Measurements from ENCODE around the gene COL23A1.

The COL23A1 gene

DNA sequence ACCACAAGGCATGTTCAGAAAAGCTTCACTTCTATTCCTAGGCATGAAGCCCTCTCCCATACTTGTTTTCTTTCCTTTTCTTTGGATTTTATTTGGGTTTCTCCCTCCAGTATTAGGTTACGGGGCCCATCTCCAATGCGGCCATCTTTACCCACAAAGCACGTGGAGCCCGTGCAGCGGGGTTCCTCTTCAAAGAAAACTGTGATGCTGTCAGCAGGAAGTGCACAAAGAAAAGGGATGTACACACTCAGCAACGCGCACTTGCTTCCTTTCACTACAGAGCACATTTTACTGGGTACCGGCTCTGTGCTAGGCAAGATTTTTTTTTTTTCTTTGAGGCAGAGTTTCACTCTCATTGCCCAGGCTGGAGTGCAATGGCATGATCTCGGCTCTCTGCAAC is 106.6 kb downstream of the COL23A1 start:
- peaks cover 2% of the 10 kb centered on the region for H3K27me3 Mint-ChIP-seq (ENCODE audit: low read depth, poor library complexity)
- peaks cover 35% of the 10 kb centered on the region for H3K4me1 Mint-ChIP-seq

DNA sequence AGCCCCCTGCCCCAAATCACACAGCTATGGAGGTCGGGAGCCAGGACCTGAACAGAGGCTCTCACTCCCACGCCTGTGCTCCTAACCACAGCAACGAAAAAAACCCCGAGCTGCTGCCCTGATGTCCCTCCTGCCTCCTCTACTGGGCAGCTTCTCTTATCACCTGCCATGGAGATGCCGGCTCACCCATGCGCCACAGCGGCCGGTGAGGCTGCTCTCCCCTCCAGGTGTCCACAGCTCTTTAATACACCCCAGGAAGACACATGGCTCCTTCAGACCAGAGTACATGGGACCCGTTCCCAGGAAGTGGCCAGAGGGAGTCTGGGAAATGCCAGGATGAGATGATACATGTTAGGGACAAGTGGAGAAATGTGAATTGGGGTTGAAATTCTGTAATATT is 110.9 kb downstream of the COL23A1 start:
- no peak overlapping the region for H3K4me3 Mint-ChIP-seq
- TF ChIP-seq, protein P1, sequence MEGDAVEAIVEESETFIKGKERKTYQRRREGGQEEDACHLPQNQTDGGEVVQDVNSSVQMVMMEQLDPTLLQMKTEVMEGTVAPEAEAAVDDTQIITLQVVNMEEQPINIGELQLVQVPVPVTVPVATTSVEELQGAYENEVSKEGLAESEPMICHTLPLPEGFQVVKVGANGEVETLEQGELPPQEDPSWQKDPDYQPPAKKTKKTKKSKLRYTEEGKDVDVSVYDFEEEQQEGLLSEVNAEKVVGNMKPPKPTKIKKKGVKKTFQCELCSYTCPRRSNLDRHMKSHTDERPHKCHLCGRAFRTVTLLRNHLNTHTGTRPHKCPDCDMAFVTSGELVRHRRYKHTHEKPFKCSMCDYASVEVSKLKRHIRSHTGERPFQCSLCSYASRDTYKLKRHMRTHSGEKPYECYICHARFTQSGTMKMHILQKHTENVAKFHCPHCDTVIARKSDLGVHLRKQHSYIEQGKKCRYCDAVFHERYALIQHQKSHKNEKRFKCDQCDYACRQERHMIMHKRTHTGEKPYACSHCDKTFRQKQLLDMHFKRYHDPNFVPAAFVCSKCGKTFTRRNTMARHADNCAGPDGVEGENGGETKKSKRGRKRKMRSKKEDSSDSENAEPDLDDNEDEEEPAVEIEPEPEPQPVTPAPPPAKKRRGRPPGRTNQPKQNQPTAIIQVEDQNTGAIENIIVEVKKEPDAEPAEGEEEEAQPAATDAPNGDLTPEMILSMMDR (IDR thresholded peaks at IDR 0.05) = no peak
- H3K9me3 Mint-ChIP-seq = peaks cover 19% of the 10 kb centered on the region
- peaks cover 24% of the 10 kb centered on the region for H3K4me1 Mint-ChIP-seq
- no peak overlapping the region for H3K27ac Mint-ChIP-seq
- no peak for DNase-seq
- H3K36me3 Mint-ChIP-seq (ENCODE audit: low read depth) = peaks cover 14% of the 10 kb centered on the region
- H3K27me3 Mint-ChIP-seq (ENCODE audit: low read depth, poor library complexity) = no peaks in the 10 kb centered on the region

More for the DNA sequence above, 106.6 kb downstream of the COL23A1 start:
- Mint-ChIP-seq H3K36me3 (ENCODE audit: low read depth) (no peaks in the 10 kb centered on the region), H3K4me3 (no peak overlapping the region), H3K27ac (peak overlapping the region; percentile 73), H3K9me3 (peaks cover 4% of the 10 kb centered on the region)
- TF ChIP-seq, protein P1 (IDR thresholded peaks at IDR 0.05) = no peak
- no peak for DNase-seq

DNA sequence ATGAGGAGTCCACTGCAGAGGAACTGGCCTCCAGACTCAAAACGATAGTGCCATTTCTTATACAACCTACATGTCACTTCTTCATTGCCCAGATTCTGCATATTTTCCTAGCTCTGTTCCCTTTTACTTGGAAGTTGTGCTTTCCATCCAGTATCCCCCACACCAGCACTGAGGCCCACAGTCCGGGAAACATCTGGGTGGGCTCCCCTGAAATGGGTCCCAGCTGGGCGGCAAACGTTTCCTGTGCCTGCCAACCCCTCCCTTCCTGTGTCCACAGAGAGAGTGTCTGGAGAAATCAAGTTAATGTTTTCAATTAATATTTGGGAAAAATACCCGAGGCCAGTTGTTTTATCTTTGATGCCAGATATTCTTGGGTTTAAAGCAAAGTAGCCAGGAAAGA is 111.8 kb downstream of the COL23A1 start:
- H3K4me3 Mint-ChIP-seq = no peak overlapping the region
- no peak for DNase-seq
- no peak overlapping the region for H3K27ac Mint-ChIP-seq
- peaks cover 19% of the 10 kb centered on the region for H3K9me3 Mint-ChIP-seq
- H3K36me3 Mint-ChIP-seq (ENCODE audit: low read depth) = peaks cover 14% of the 10 kb centered on the region
- peaks cover 27% of the 10 kb centered on the region for H3K4me1 Mint-ChIP-seq
- TF ChIP-seq, protein P1 (IDR thresholded peaks at IDR 0.05) = no peak
- no peaks in the 10 kb centered on the region for H3K27me3 Mint-ChIP-seq (ENCODE audit: low read depth, poor library complexity)

DNA sequence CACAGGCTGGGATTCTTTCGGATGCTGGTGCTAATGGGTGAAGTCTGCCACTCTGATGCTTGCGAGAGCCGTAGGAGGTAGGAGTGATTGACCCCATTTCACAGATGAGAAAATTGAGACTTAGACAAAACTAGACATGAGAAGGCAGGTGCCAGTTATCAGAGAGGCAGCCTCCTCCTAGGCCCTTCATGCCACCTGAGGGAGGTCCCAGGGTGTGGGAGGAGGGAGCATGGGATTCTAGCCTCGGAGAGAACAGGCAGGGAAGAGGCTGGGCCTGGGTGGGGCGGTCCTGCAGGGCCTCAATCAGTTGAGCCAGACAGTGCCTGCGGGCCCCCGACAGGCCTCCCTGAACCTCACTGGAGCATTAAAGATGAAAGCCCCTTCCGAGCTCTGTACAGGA is 112.4 kb downstream of the COL23A1 start:
- no peak overlapping the region for H3K27ac Mint-ChIP-seq
- DNase-seq = no peak
- H3K4me1 Mint-ChIP-seq = peaks cover 22% of the 10 kb centered on the region
- peaks cover 14% of the 10 kb centered on the region for H3K36me3 Mint-ChIP-seq (ENCODE audit: low read depth)
- no peaks in the 10 kb centered on the region for H3K27me3 Mint-ChIP-seq (ENCODE audit: low read depth, poor library complexity)
- TF ChIP-seq, protein P1 (IDR thresholded peaks at IDR 0.05) = no peak
- no peak overlapping the region for H3K4me3 Mint-ChIP-seq
- peaks cover 19% of the 10 kb centered on the region for H3K9me3 Mint-ChIP-seq

DNA sequence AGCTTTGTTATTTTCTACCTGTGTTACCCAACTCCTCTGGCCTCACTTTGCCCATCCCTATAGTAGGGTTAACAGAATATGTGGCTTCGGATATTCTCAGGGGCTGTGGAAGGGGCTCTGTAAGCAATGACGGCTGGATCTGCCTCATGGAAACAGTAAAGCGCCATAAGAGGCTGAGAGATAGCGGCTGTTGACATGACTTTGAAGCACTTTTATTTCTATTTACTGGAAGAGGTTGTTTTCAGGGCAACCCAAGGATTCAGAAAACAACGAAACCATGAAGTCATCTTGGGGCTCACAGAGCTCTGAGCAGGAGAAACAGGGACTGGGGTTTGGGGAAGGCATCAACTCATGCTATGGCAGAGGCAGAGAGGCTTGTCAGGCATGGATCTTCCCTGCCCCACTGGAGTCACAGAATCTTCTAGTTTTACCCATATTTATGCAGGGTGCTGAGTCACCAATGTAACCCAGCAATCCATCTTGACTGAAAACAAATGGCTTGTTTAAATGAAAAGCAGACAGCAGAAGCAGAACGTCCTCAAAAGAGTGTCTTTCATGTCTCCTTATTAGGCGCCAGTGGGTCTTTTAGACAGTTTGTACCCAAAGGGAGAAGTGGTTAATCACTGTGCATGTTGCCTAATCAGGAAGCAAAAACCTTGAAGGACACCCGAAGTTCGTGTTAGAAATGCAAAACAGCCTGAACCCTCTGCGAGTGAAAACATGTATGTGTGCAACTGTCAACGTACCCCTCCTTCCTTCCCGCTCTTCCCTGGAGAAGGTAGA is 113.0 kb downstream of the COL23A1 start:
- Mint-ChIP-seq H3K27me3 (ENCODE audit: low read depth, poor library complexity) (peaks cover 3% of the 10 kb centered on the region), H3K9me3 (peaks cover 19% of the 10 kb centered on the region), H3K27ac (peak overlapping the region; percentile 30), H3K4me1 (peaks cover 22% of the 10 kb centered on the region), H3K4me3 (no peak overlapping the region), H3K36me3 (ENCODE audit: low read depth) (peaks cover 14% of the 10 kb centered on the region)
- TF ChIP-seq, protein P1 (IDR thresholded peaks at IDR 0.05) = no peak
- no peak for DNase-seq

DNA sequence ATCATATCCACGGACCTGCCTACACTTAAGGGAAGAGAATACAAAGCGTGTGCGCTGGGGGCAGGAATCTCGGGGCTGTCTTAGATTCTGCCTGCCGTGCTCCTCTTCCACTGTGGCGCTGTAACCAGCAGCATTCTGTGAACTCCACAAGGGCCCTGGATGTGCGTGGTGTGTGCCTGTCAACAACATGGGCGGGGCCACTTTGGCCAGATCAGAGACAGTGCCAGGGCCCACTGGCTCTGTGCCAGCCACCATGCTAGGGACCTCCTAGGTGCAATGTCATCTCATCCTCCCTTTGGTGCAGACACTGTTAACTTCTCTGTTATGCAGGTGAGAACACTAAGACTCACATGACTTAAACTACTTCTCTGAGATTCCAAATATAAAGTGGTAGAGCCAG is 113.7 kb downstream of the COL23A1 start:
- Mint-ChIP-seq H3K4me1 (peaks cover 27% of the 10 kb centered on the region), H3K9me3 (peaks cover 19% of the 10 kb centered on the region), H3K36me3 (ENCODE audit: low read depth) (peaks cover 14% of the 10 kb centered on the region), H3K4me3 (no peak overlapping the region), H3K27ac (no peak overlapping the region), H3K27me3 (ENCODE audit: low read depth, poor library complexity) (peaks cover 3% of the 10 kb centered on the region)
- TF ChIP-seq, protein P1 (IDR thresholded peaks at IDR 0.05) = no peak
- no peak for DNase-seq

All from nephron progenitor cell (in vitro differentiated cells).